Calu3 (cell line): ENCODE results near the gene TNRC6C. TPM values are rescaled to one million over a fixed set of nuclear protein-coding genes. Genes with fewer than 3 reads are reported as not detected.

Experiments used
- BruUV-seq: library from RNA; stranded (reverse); fragments of 400-500 nt; replicated peaks from 2 replicates; lab custom pipeline; 2021; lab: Mats Ljungman, UMichigan
- CTCF ChIA-PET: fragments of 300-600 bp; sonication (Branson Sonifier 250); formaldehyde crosslinking; loops from one replicate; lab custom pipeline; 2022; ENCODE audit warnings: antibody characterized with exemption; lab: Charles Lee
- DNase-seq: peaks from one replicate; pipeline ENCODE4 v3.0.0; 2022
- H3K27ac Mint-ChIP-seq: one replicate; pipeline ENCODE4 v1.8.0; 2022; ENCODE audit warnings: mixed read lengths; ENCODE audit not compliant: unreplicated experiment
- H3K27me3 Mint-ChIP-seq: one replicate; pipeline ENCODE4 v1.8.0; 2022; ENCODE audit warnings: mixed read lengths; ENCODE audit not compliant: unreplicated experiment
- H3K36me3 Mint-ChIP-seq: one replicate; pipeline ENCODE4 v1.8.0; 2022; ENCODE audit warnings: mild to moderate bottlenecking, moderate library complexity, mixed read lengths; ENCODE audit not compliant: insufficient read depth, unreplicated experiment
- H3K4me1 Mint-ChIP-seq: one replicate; pipeline ENCODE4 v1.8.0; 2022; ENCODE audit warnings: mild to moderate bottlenecking, low read depth, mixed read lengths; ENCODE audit not compliant: unreplicated experiment
- H3K4me3 Mint-ChIP-seq: one replicate; pipeline ENCODE4 v1.8.0; 2022; ENCODE audit warnings: mild to moderate bottlenecking, low read depth, moderate library complexity, mixed read lengths; ENCODE audit not compliant: unreplicated experiment
- H3K9me3 Mint-ChIP-seq: one replicate; pipeline ENCODE4 v1.8.0; 2022; ENCODE audit warnings: low read depth, mixed read lengths; ENCODE audit not compliant: unreplicated experiment
- CTCF ChIP-seq: fragments of 200-600 bp; IDR thresholded peaks from one replicate; pipeline ENCODE4 v1.8.0; 2022; ENCODE audit warnings: antibody characterized with exemption; ENCODE audit not compliant: unreplicated experiment
- intact Hi-C: fragments of 100-400 bp; cut with micrococcal nuclease; formaldehyde crosslinking; loops from one replicate; pipeline ENCODE4 v1.10.0; 2022; ENCODE audit not compliant: unreplicated experiment
- total RNA-seq: library from RNA; stranded (reverse); gene quantifications from 2 replicates; pipeline ENCODE4 v1.2.3, GENCODE V29; 2022

TNRC6C gene
- total RNA-seq, 1 experiment from 2014 or later, result 18.2 TPM

GRCh38 chr17:78095035-78095434, 136.5 kb downstream of the TNRC6C start:
- H3K9me3 Mint-ChIP-seq, result no peaks in the 10 kb centered on the region
- no peaks in the 10 kb centered on the region for H3K27me3 Mint-ChIP-seq
- intact Hi-C loops, result no loop called here
- no peak for TF ChIP-seq CTCF
- no peak overlapping the region for H3K27ac Mint-ChIP-seq
- CTCF ChIA-PET, result interaction anchor here (0.8 kb wide), 1 partner anchor 385 kb away, joined by 4 read pairs; no protein-coding TSS in a partner anchor
- no peak for DNase-seq
- no TSS peak for BruUV-seq
- H3K4me3 Mint-ChIP-seq, result no peak overlapping the region
- peaks cover 5% of the 10 kb centered on the region for H3K36me3 Mint-ChIP-seq
- no peaks in the 10 kb centered on the region for H3K4me1 Mint-ChIP-seq

- no peaks in the 10 kb centered on the region for H3K9me3 Mint-ChIP-seq
- intact Hi-C loops, result no loop called here
- no peak overlapping the region for H3K27ac Mint-ChIP-seq
- H3K36me3 Mint-ChIP-seq, result peaks cover 6% of the 10 kb centered on the region
- no TSS peak for BruUV-seq
- CTCF ChIA-PET, result no interaction called here
- no peak overlapping the region for H3K4me3 Mint-ChIP-seq
- no peaks in the 10 kb centered on the region for H3K27me3 Mint-ChIP-seq
- no peaks in the 10 kb centered on the region for H3K4me1 Mint-ChIP-seq
- TF ChIP-seq CTCF, result no peak
- no peak for DNase-seq
Measured at GRCh38 chr17:78096093-78096492, 137.6 kb downstream of the TNRC6C start.

GRCh38 chr17:78101112-78101511, 142.6 kb downstream of the TNRC6C start:
- intact Hi-C loops, result no loop called here
- no peaks in the 10 kb centered on the region for H3K9me3 Mint-ChIP-seq
- H3K27ac Mint-ChIP-seq, result no peak overlapping the region
- CTCF ChIA-PET, result interaction anchor here (0.6 kb wide), 1 partner anchor 175 kb away, joined by 3 read pairs; no protein-coding TSS in a partner anchor
- no peak for TF ChIP-seq CTCF
- H3K4me1 Mint-ChIP-seq, result no peaks in the 10 kb centered on the region
- no peak overlapping the region for H3K4me3 Mint-ChIP-seq
- DNase-seq, result no peak
- no TSS peak for BruUV-seq
- H3K36me3 Mint-ChIP-seq, result peaks cover 8% of the 10 kb centered on the region
- no peaks in the 10 kb centered on the region for H3K27me3 Mint-ChIP-seq

GRCh38 chr17:78101542-78101941, 143.0 kb downstream of the TNRC6C start:
- DNase-seq, result no peak
- H3K4me1 Mint-ChIP-seq, result no peaks in the 10 kb centered on the region
- H3K27me3 Mint-ChIP-seq, result no peaks in the 10 kb centered on the region
- peaks cover 8% of the 10 kb centered on the region for H3K36me3 Mint-ChIP-seq
- no peaks in the 10 kb centered on the region for H3K9me3 Mint-ChIP-seq
- CTCF ChIA-PET, result interaction anchor here (0.6 kb wide), 1 partner anchor 175 kb away, joined by 3 read pairs; no protein-coding TSS in a partner anchor
- intact Hi-C loops, result no loop called here
- BruUV-seq, result no TSS peak
- no peak for TF ChIP-seq CTCF
- H3K27ac Mint-ChIP-seq, result no peak overlapping the region
- H3K4me3 Mint-ChIP-seq, result no peak overlapping the region
